Measurements from ENCODE around the gene WNT6.

Gene WNT6

DNA sequence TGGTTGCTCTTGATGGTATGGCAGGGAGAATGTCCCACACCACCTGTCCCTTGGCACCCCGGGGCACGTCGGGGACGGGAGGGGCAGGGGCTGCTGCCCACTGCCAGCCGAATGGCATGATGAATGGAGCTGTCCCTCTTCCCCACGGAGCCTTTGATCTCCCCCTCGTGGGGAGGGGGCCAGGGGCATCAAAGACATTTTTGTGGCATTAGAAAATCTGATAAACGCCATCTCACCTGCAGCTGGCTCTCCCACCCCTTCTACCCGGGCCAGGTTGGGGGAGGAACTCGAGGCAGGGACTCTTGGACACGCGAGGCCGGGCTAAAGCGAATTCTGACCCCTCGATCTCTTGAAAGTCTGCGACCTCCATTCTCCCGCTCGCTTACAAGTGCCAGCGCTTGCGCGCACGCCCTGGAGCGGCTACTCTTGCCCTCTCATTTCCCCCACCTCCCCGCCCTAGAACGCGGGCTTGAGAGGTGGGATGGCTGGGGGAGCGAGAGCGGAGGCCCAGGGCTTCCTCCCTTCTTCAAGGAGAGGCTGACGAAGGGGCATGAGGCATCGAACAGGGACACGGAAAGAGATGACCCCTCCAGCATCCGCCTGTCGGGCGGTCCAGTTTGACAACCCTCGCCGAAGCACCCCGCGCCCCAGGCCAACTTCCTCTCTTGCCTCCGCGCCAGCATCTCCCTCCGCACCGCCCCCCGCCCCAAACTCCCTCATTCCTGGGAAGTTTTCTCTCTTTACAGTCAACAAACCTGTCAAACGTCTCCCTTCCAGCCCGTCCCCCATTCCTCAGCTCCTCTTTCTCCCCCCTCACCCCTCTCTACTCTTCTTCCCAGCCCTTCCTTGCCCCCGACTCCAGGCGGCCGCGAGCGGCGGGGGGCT lies 692 bp upstream of the WNT6 start:
- DNase-seq, result no peak

DNA sequence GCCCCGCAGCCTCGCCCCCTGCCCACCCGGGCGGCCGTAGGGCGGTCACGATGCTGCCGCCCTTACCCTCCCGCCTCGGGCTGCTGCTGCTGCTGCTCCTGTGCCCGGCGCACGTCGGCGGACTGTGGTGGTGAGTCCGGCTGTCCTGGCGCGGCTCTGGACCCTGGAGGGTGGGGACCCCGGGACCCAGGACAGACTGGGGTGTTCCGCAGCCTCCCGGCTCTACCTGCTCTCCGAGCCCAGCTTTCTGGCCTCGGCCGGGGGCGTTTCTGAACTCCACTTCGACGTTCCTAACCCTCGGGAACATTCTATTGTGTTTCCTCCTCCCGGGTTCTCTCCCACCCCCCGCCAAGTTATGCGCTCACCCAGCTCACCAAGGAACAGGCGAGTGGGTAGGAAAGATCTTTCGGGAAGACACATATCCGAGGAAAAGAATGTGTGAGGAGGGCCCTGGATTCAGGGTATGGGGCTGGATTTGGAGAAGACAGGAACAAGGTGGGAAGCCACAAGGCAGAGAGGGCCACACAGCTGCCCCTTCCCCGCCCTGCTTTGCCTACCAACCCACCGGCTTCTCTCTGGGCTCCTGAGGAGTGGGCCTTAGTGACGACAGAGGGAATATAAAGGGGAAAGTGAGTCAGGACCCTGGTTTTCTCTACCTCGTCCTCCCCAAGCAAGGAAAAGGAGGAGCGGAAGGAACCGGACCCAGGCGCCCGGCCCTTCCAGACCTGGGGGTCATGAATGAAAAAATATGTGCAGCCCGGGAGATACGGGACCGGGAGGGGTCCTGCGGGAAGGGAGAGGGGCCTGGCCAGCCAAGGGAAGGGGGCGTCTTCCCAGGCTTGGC lies 605 bp downstream of the WNT6 start:
- DNase-seq, result no peak

DNA sequence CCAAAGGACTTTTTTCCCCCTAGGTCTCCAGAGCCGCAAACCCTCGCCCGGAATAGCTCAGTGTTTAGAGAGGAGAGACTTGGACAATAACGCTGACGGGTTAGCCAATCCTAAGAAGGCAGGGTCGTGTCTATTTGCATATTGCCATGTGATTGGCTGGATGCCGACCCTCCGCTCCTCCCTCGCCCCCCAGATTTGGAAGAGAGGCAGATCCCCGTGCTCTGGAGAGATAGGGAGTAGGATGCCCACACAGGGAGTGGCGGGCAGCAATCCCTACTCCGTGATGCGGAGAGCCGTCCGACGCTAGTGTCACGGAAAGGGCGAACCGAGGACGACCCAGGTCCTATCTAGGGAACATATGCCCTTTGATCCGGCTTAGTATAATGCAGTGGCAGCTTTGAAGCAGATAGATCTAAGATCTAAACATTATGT lies 1.4 kb downstream of the WNT6 start:
- DNase-seq, result no peak

DNA sequence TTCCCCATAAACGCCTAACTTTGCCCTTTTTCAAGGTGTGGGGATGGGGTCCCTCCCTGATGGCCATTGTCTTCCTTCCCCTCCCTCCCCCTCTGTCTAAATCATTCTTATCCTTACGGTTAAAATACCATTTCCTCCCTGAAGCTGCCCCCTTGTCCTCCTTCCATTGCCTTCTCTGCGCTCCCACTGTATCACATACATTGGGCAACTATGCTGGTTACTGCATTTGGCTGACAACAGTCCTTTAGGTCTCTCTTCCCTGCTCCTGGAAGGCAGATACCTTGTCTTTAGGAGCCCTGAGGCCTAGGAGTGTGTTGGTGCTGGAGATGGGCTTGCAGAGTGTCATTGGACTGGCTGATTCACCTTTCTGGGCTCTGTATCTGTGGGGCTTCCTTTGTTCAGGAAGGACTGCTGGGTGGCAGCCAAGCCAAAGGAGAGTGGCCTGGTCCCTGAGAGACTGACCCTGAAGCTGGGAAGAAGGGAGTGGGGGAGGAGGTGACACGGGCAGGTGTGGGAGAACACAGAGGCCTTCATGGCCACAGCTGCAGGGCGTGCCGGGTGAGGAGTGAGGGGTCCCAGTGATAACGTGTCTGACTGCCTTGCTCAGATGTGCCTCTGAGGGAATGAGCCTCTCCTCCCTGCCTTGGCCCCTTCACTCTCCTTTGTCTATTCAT lies 2.2 kb downstream of the WNT6 start:
- DNase-seq, result no peak

DNA sequence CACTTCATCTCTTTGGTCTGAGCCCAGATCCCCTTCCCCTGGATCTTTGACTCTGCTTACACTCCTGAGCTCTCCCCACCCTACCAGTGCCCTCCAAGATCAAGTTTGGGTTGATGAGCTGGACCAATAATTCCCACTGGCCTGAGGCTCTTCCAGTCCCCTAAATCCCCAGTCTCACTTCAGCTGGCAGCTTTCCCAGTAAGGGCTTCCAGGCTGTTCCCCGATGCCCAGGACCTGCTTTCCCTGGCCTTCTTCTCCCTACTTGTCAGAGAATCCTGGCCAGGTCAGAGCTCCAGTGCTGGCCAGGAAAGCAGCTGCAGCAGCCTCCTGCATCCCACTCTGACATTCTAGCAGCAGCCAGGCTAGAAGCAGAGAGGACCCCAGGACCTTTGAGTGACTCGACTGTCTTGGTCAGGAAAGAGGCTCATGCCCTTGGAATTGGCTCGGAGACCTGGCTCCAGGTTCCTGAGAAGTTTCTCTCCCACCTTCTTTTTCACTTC lies 3.5 kb downstream of the WNT6 start:
- no peak for DNase-seq

DNA sequence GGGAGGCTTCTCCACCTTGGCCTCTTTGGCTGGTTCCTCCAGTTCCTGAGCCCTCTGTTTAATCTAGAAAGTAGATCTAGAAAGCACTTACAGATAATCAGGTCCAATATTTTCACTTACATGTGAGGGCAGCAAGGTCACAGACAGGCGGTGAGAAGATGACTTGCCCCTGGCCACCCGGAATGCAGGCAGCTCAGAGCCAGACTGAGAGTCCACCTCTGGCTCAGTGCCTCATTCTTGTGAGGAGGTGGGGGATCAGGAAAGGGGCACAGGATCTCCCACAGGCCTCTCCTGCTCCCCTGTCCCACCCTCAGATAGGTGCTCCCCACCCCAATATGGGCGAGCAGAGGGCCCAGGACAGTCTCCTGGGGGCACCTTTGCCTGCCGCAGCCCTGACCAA lies 5.8 kb downstream of the WNT6 start:
- no peak for DNase-seq

DNA sequence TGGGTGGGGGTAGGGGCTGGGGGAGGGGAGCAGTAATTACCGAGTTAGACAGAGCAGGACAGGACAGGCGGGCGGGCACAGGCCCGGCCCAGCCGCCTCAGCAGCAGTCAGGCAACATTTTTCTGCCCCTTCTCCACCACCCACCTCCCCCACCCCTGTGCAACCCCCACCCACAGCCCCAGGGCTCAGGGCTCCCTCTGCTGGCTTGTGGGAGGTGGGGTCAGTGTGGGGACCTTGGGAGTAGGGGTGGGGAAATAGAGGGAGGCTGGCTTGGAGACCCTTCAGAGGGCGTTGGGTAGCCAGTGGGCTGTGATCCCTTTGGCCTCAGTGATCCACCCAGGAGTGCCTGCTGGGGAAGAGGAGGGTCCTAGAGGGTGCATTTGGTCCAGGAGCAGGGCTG lies 6.4 kb downstream of the WNT6 start:
- no peak for DNase-seq

DNA sequence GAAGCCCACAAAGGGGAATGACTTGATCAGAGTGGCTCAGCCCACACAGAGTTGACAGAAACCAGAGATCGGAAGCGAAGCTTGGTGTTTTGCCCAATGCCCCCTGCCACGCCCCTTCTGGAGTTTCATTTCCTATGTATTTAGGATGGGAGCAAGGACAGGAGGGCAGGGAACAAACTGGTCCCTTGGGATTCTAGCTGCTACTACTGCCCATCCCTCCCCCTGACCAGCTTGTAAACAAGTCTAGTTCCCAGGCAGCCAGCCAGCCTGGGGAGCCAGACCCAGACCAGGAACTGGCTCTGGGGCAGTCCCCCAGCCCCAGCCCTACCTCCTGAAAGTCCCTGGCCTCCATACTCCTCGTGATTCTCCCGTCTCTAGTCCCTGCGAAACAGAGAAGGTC lies 8.3 kb downstream of the WNT6 start:
- no peak for DNase-seq

DNA sequence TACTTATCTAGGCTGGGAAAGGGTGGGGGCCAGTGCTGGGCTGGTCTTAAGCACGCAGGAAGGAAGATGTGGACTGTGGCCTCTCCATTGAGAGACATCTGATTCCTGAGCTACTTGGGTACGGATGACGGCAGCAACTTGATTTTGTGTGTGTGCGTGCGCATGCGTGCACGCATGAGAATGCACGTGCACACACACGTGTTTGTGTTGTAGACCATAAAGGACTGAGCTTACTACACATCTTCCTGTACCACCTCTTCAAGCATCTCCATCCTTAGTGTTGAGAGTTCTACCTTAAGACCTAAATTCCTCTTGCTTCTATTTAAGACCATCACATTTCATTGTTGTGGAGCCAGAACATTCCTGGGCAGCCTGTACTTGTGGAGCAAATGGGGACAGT lies 9.5 kb downstream of the WNT6 start:
- DNase-seq, result no peak

DNA sequence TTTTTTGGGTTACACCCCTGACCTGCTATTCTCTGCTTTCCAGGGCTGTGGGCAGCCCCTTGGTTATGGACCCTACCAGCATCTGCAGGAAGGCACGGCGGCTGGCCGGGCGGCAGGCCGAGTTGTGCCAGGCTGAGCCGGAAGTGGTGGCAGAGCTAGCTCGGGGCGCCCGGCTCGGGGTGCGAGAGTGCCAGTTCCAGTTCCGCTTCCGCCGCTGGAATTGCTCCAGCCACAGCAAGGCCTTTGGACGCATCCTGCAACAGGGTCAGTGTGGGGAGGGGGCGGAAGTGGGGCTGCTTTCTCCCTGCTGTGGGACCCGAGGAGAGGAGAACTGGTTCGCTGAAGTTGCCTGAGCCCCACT lies 11.4 kb downstream of the WNT6 start:
- DNase-seq, result no peak

DNA sequence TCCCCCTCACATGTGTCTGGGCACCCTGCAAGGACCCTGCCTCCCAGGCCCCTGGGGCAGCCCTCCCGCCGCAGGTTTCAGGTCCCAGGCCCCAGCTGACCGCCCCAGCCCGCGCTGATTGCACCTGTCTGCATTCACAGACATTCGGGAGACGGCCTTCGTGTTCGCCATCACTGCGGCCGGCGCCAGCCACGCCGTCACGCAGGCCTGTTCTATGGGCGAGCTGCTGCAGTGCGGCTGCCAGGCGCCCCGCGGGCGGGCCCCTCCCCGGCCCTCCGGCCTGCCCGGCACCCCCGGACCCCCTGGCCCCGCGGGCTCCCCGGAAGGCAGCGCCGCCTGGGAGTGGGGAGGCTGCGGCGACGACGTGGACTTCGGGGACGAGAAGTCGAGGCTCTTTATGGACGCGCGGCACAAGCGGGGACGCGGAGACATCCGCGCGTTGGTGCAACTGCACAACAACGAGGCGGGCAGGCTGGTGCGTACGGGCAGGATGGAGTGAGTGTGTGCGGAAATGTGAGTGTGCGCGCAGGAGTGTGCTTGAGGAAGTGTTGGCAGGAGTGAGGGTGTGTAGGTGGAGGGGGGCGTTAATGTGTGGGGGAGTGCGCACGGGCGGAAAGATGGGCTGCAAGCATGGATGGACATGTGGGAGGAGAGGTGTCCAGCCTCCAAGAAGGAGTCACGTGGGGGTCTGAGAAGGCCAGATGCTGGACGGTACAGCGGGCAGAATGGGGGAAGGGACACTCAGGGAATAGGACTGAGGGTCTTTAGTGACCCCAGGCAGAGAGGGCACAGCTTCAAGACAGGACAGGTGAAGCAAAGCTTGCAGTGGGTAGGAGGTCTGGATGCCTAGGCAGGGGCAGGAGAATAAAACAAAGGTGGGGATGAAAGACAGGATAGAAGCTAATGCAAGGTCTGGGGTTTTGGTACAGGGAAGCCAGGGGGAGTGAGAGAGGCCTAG lies 12.0 kb downstream of the WNT6 start:
- no peak for DNase-seq

DNA sequence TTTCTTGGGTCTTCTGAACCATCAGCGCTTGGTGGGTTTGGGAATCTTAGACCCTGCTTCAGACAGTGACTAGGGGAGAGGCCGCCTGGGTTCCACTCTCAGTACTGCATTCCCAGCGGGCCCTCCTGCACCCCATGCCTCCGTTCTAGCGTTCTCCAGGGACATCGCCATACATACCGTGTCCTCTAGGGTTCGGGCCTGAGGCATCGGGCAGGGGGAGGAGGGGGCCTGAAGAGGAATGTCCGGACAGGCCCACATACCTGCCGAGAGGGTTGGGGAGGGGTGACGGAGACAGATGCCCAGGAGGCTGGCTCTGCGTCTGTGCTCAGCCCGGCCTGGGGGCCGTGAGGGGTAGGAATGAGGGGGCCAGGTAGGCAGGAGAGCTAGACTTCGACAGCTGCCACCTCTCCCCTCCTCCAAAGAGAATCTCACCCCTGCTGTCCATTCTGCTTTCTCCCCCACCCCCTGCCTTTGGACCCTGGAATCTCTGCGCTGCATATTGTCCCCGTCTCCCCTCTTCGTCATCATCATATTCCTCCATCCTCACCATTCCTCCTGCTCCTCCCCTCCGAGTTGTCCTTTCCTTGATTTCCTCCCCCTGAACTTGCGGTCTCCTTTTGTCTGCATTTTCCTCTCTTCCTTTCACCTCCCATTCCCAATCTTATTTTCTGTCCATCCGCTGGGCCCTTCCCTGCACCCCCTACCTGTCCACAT lies 13.2 kb downstream of the WNT6 start:
- no peak for DNase-seq

DNA sequence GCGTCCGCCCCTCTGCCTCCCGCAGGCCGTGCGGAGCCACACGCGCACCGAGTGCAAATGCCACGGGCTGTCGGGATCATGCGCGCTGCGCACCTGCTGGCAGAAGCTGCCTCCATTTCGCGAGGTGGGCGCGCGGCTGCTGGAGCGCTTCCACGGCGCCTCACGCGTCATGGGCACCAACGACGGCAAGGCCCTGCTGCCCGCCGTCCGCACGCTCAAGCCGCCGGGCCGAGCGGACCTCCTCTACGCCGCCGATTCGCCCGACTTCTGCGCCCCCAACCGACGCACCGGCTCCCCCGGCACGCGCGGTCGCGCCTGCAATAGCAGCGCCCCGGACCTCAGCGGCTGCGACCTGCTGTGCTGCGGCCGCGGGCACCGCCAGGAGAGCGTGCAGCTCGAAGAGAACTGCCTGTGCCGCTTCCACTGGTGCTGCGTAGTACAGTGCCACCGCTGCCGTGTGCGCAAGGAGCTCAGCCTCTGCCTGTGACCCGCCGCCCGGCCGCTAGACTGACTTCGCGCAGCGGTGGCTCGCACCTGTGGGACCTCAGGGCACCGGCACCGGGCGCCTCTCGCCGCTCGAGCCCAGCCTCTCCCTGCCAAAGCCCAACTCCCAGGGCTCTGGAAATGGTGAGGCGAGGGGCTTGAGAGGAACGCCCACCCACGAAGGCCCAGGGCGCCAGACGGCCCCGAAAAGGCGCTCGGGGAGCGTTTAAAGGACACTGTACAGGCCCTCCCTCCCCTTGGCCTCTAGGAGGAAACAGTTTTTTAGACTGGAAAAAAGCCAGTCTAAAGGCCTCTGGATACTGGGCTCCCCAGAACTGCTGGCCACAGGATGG lies 14.0 kb downstream of the WNT6 start:
- no peak for DNase-seq

DNA sequence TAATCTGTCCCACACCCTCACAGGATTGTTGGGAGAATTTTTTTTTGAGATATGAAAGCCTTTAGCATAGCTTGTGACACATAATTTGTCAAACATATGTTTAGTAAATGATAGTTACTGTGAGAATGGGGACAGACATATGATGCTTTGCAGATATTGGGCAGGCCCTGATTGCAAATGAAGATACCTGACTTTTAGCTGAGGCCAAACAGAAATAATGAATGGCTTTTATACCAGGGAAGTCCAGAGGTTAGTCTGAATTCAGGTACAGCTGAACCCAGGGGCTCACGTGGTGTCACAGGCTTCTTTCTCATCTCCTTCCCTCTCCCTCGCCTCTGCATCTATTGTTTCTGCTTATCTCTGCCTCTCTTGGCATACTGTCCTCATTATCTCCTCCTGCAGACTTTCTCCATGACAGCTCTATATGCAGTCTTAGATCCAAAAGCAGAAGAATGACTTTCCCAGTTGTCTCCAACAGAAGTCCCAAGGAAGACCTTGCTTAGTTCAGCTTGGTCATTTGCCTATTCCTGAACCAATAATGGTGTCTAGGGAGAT lies 16.2 kb downstream of the WNT6 start:
- DNase-seq, result no peak

DNA sequence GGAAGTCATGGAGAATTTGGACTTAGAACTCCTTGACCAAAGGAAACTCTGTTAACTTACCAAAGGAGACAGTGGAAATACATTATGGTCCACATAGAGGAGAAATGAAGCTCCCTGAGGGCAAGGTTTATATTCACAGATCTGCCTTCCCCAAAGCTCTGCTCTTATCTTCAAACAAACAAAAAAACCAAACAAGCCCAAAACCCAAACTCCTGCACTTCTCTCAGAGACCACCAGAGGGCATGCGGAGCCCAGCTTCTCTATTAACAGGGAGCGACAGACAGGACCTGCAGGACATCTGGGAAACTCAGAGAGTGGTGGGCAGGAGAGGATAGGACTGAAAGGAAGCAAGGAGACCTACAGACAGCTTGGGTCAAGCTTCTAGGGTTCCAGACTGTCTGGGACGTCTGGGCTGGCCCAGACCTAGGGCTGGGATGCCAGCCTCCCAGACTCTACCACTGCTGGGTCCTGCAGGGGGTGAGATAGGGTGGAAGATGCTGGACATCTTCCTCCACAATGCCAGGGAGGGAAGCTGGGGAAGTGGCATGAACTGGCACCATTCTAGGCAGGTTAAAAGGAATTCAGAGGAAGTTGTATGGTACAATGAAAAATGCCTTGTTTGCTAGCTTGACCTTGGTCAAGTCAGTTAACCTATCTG lies 17.1 kb downstream of the WNT6 start:
- DNase-seq, result peak; percentile 43

DNA sequence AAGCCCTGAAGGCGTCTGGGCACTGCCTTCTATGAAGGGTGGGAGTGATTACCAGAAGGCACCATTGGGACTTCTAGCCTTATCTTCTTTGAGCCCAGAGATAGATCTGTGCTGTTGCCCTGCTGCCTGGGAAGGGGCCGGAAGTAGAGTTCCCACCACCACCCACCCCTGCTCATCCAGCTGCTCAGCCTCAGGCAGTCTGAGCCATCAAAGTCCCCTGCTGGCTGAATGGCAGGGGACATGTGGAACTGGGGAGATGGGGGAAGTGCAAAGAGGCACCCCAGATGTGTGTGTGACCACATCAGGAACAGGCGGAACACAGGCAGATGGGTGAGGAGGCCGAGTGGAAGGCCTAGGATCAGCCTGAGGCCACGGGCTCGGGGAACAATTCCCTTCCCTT lies 17.7 kb downstream of the WNT6 start:
- DNase-seq, result no peak

DNA sequence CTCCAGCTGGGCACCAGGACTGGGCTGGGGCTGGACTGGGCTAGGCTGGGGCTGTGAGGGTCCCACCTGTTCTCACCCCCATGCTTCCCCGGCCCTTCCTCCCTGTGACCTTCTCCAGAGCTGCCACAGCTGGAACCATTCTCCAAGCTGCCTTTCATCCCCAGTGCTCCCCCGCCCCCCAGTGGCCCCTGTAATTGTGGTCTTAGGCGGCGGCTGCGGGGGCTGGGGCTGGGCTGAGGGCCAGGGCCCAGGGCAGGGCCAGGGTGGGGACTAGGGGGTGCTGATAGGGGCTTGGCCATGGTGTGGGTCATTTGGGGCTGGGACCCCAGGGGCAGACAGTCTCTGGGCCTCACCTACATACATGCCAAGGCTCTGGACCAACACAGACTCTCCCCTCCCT lies 18.3 kb downstream of the WNT6 start:
- DNase-seq, result no peak

DNA sequence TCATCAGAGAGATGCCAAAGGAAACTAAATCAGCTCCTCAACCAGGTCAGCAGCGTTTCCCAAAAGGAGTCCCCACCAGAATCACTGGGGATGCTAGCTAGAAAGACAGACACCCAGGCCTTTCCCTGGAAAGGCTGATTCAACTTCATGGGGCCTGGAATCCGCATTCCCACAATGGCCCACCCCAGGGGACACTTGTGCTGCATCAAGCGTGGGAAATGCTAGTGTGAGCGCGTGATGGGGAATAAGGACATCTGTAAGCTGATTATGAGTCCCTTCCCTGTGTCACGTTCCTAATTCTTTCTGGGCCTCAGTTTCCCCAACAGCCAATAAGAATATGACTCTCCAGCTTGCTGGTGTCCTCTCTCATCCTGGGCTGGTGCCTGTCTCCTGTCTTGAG lies 18.9 kb downstream of the WNT6 start:
- DNase-seq, result no peak

DNA sequence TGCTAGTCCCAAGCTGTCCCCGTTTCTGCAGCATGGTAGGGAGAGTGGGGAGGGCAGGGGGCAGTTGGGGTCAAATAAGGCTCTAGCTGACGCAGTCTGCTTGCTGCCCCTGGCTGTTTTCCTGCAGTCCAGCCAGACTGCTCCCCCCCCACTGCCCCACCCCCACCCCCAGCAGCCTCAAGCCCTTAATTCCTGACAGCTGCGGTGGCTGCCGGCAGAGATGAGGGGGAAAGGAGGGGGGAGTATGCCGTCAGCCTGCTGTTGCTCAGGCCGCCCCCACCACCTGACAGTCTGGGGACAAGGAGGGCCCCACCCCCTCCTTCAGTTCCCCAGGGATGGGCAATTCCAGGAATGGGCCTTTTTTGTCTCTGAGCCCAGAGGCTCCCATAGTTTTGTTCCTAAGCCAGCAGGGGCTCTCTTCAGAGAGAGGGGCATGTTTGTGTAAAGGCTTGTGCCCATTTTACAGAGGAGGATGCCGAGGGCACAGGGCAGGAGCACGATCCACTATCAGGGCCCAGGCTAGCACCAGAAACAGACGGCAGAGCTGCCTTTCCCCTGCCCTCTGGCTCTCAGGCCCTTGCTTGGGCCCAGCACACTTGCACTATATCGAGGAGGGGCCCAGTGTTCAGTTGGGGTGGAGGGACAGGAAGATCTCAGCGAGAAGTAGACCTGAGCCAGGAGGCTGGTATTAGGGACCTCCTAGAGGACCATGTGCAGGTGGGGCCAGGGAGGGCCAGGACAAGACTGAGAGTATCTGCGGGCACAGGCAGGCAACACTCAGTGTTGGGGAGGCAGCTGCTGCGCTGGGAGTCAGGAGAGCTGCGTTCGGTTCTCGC lies 19.5 kb downstream of the WNT6 start:
- no peak for DNase-seq
